Activated CD4-positive, alpha-beta T cell treated with anti-CD3 and anti-CD28 coated beads, Interleukin-2, amount 50 U/mL, for 24 hours (primary cell): Measurements from ENCODE around the gene CCDC179.

Source experiments
- DNase-seq, 2 donors: peaks; one replicate each; pipeline ENCODE4 v3.0.0-alpha.2; 2020; ENCODE audit warnings: low read depth in 1 of 2, low spot score in 1 of 2

CCDC179 gene

GRCh38 chr11:22808571-22809197 lies 51.6 kb downstream of the CCDC179 start:
- no peak for DNase-seq

GRCh38 chr11:22807855-22808570 lies 52.3 kb downstream of the CCDC179 start:
- no peak for DNase-seq

GRCh38 chr11:22807391-22807790 lies 52.9 kb downstream of the CCDC179 start:
- DNase-seq, result no peak

DNA sequence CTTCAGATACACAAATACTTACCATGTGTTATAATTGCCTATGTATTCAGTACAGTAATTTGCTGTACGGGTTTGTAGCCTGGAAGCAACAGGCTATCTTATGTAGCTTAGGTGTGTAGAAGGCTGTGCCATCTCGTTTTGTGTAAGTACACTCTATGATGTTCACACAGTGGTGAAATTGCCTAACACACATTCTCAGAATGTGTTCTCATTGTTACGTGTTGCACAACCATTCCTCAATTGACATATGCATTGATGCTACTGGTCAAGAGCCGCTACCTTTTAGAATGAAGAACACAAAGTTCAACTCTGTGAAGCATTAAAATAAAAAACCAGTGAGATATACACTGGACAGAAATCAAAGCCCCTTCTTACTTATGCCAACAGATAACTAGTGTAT lies 57.4 kb downstream of the CCDC179 start:
- DNase-seq, result no peak

DNA sequence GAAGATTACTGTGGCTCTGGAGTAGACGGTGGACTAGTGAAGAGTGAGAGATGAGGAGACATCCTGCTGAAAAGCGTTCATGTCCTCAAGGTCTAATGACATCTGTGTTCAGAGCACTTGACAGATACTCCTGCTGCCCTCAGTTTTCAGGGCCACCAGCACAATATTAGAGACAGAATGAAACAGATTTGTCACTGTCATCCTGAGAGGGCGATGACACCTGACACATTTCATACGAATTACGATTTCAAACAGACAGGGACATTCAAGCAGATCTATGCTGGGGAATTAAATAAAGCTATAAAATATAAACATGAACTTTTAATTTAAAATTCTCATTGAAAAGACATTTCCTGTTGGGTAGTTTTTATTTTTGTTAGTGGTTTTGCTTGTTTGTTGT lies 59.8 kb downstream of the CCDC179 start:
- DNase-seq, result no peak

GRCh38 chr11:22798901-22799300 lies 61.4 kb downstream of the CCDC179 start:
- DNase-seq, result no peak

DNA sequence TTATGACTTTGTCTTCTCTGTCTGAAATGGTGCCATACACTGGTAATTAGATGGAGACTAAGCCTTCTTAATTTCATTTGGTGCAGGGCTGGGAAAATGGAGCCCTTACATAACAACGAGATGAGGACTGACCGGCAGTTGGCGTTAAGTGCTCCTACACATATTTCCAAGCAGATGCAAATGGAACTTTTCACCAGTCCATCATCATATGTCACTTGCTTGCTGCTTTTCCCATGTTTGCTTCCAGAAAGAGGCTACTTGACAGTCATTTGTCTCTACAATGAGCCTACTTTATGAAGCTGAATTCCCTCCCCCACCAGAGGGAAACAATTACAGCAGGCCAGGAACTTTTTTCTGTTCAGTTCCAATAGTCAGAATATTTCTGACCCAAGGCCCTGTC lies 63.2 kb downstream of the CCDC179 start:
- DNase-seq, result no peak
